ENCODE results near the gene LPCAT3.

LPCAT3 gene

DNA sequence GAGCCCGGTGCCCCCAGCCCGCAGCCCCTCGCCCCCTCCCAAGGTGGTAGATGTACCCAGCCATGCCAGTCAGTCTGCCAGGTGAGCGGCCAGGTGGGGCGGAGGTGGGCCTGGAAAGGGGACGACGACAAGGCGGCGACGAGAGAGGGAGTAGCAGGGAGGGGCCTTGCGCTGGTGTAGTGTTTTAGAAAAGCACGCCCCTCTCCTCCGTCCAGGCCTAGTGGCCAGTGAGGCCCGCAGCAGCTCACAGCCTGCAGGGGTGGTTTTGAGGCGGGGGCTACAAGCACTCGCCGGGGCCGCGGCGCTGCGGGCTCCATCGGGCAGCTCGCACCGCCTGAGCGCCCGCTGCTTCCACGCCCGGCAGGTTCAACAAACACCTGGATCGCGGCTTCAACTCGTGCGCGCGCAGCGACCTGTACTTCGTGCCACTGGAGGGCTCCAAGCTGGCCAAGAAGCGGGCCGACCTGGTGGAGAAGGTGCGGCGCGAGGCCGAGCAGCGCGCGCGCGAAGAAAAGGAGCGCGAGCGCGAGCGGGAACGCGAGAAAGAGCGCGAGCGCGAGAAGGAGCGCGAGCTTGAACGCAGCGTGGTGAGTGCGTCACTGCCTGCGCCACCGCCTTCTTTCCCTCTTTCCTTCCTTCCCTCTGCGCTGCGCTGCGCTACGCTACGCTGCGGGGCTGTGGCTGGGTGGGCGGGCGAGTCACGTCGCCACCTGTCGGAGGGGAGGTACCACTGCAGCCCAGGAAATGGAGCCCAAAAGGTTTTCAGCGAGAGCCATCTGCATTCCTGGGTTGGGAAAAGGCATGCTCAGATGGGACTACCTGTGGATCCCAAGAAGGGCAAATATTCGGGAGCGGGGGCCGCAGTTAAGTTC lies 80.6 kb downstream of the LPCAT3 start:
- ChIA-PET CTCF (interaction anchor here (0.6 to 22.9 kb wide), 25 partner anchors 9 to 184 kb away, joined by 3 to 530 read pairs (median 5); partner anchors contain the start of genes ATN1, C12orf57, C1RL and CDCA3), POLR2A (interaction anchor here (1.0 to 1.4 kb wide), 4 partner anchors 8 to 21 kb away, joined by 3 to 6 read pairs (median 4); no protein-coding TSS in a partner anchor)
- TF ChIP-seq, protein P1, sequence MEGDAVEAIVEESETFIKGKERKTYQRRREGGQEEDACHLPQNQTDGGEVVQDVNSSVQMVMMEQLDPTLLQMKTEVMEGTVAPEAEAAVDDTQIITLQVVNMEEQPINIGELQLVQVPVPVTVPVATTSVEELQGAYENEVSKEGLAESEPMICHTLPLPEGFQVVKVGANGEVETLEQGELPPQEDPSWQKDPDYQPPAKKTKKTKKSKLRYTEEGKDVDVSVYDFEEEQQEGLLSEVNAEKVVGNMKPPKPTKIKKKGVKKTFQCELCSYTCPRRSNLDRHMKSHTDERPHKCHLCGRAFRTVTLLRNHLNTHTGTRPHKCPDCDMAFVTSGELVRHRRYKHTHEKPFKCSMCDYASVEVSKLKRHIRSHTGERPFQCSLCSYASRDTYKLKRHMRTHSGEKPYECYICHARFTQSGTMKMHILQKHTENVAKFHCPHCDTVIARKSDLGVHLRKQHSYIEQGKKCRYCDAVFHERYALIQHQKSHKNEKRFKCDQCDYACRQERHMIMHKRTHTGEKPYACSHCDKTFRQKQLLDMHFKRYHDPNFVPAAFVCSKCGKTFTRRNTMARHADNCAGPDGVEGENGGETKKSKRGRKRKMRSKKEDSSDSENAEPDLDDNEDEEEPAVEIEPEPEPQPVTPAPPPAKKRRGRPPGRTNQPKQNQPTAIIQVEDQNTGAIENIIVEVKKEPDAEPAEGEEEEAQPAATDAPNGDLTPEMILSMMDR (IDR thresholded peaks at IDR 0.05; ENCODE audit: control extremely low read depth, extremely low read depth, low read depth, missing control alignments) = peak; percentile 98
- DNase-seq (ENCODE audit: extremely low spot score) = peak; percentile 87

GRCh38 chr12:6936636-6937480 lies 81.4 kb downstream of the LPCAT3 start:
- peak; percentile 65 for DNase-seq (ENCODE audit: extremely low spot score)
- ChIA-PET CTCF (interaction anchor here (0.8 to 22.9 kb wide), 14 partner anchors 8 to 176 kb away, joined by 3 to 530 read pairs (median 8); partner anchors contain the start of genes ATN1, C12orf57, C1RL and PTPN6), POLR2A (interaction anchor here (1.0 to 1.4 kb wide), 3 partner anchors 10 to 84 kb away, joined by 3 to 4 read pairs (median 3); partner anchors contain the start of gene USP5)
- TF ChIP-seq, protein P1 (IDR thresholded peaks at IDR 0.05; ENCODE audit: control extremely low read depth, extremely low read depth, low read depth, missing control alignments) = no peak

DNA sequence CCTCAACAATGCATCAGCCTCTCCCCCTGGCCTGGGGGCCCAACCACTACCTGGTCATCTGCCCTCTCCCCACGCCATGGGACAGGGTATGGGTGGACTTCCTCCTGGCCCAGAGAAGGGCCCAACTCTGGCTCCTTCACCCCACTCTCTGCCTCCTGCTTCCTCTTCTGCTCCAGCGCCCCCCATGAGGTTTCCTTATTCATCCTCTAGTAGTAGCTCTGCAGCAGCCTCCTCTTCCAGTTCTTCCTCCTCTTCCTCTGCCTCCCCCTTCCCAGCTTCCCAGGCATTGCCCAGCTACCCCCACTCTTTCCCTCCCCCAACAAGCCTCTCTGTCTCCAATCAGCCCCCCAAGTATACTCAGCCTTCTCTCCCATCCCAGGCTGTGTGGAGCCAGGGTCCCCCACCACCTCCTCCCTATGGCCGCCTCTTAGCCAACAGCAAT lies 82.1 kb downstream of the LPCAT3 start:
- TF ChIP-seq, protein P1 (IDR thresholded peaks at IDR 0.05; ENCODE audit: control extremely low read depth, extremely low read depth, low read depth, missing control alignments) = no peak
- CTCF ChIA-PET = interaction anchor here (1.0 to 22.9 kb wide), 6 partner anchors 11 to 67 kb away, joined by 3 to 530 read pairs (median 35); partner anchors contain the start of genes C12orf57, PTPN6 and RNU7-1
- no peak for DNase-seq (ENCODE audit: extremely low spot score)
- POLR2A ChIA-PET = interaction anchor here (1.0 to 1.1 kb wide), 2 partner anchors 11 to 84 kb away, joined by 3 to 4 read pairs; partner anchors contain the start of gene USP5

- no peak for DNase-seq (ENCODE audit: extremely low spot score)
- ChIA-PET POLR2A (interaction anchor here (1.0 to 1.1 kb wide), 2 partner anchors 10 to 83 kb away, joined by 3 to 4 read pairs; partner anchors contain the start of gene USP5), CTCF (interaction anchor here (1.0 to 22.9 kb wide), 5 partner anchors 10 to 44 kb away, joined by 3 to 530 read pairs (median 61); partner anchors contain the start of genes C12orf57, PTPN6 and RNU7-1)
- TF ChIP-seq, protein P1 (IDR thresholded peaks at IDR 0.05; ENCODE audit: control extremely low read depth, extremely low read depth, low read depth, missing control alignments) = no peak
These were observed 82.7 kb downstream of the LPCAT3 start for GRCh38 chr12:6935371-6936193.

DNA sequence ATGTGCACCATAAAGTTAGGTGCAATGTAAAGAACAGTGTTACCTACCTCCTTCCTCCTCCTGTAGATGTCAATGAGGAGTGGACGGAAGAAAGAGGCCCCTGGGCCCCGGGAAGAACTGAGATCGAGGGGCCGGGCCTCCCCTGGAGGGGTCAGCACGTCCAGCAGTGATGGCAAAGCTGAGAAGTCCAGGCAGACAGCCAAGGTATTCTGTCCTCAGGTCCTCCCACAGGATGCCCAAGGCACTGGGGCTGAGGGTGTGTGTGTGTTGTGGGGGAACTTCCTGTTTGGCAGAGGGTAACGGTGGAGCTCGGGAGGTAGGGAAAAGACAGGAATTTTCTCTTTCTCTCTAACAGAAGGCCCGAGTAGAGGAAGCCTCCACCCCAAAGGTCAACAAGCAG lies 84.2 kb downstream of the LPCAT3 start:
- DNase-seq (ENCODE audit: extremely low spot score) = no peak
- TF ChIP-seq, protein P1 (IDR thresholded peaks at IDR 0.05; ENCODE audit: control extremely low read depth, extremely low read depth, low read depth, missing control alignments) = no peak
- ChIA-PET POLR2A (no interaction called here), CTCF (interaction anchor here (0.8 to 22.9 kb wide), 4 partner anchors 9 to 62 kb away, joined by 3 to 530 read pairs (median 102); partner anchors contain the start of genes C12orf57, PTPN6 and RNU7-1)

Measured in GM10248 (cell line).